Ishikawa (cell line): Measurements from ENCODE around the gene PHLDA1.

Experiments used
- CEBPB ChIP-seq: IDR thresholded peaks from 2 replicates; pipeline ENCODE4 v1.6.1; 2012
- CREB1 ChIP-seq: IDR thresholded peaks from 2 replicates; pipeline ENCODE4 v1.6.1; 2012; ENCODE audit warnings: low read depth
- EGR1 ChIP-seq: IDR thresholded peaks from 2 replicates; pipeline ENCODE4 v1.6.1; 2012
- EP300 ChIP-seq: IDR thresholded peaks from 2 replicates; pipeline ENCODE4 v1.6.1; 2012; ENCODE audit warnings: borderline replicate concordance
- FOXM1 ChIP-seq: IDR thresholded peaks from 2 replicates; pipeline ENCODE4 v1.6.1; 2012; ENCODE audit warnings: low read depth, borderline replicate concordance
- NFIC ChIP-seq: IDR thresholded peaks from 2 replicates; pipeline ENCODE4 v1.6.1; 2012
- RAD21 ChIP-seq: IDR thresholded peaks from 2 replicates; pipeline ENCODE4 v1.6.1; 2012; ENCODE audit warnings: low read depth
- TAF1 ChIP-seq: IDR thresholded peaks from 2 replicates; pipeline ENCODE4 v1.6.1; 2012; ENCODE audit warnings: low read depth, mild to moderate bottlenecking
- YY1 ChIP-seq: IDR thresholded peaks from 2 replicates; pipeline ENCODE4 v1.6.1; 2012; ENCODE audit warnings: low read depth
- ZBTB7A ChIP-seq: IDR thresholded peaks from 2 replicates; pipeline ENCODE4 v1.6.1; 2012; ENCODE audit warnings: low read depth
- TF ChIP-seq, protein P1 (sequence below): IDR thresholded peaks from 2 replicates; pipeline ENCODE4 v1.6.1; 2012
- TF ChIP-seq, protein P2 (sequence below): IDR thresholded peaks from 2 replicates; pipeline ENCODE4 v1.6.1; 2012; ENCODE audit warnings: low read depth, mild to moderate bottlenecking
- TF ChIP-seq, protein P3 (sequence below): IDR thresholded peaks from 2 replicates; pipeline ENCODE4 v1.6.1; 2012

DNA sequence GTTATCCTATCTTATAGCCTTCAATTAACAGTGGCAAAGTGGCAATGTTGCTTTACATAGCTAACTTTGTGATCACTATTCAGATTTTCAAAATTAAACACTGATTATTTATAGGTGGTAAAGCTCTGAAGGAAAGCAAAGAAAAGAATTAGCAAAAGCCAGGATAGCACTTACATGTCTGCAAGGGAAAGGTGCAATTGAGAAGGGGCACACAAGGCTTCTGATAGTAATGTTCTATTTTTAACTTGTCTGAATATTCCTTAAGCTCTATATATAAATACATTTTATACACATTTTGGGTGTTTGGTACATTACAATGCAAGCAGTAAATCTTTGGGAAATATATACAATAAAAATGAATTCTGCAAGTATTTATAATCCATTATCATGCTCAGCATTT, 42.0 kb upstream of the PHLDA1 start:
- TF ChIP-seq, protein P1, sequence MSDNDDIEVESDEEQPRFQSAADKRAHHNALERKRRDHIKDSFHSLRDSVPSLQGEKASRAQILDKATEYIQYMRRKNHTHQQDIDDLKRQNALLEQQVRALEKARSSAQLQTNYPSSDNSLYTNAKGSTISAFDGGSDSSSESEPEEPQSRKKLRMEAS: no peak
- TF ChIP-seq, protein P2, sequence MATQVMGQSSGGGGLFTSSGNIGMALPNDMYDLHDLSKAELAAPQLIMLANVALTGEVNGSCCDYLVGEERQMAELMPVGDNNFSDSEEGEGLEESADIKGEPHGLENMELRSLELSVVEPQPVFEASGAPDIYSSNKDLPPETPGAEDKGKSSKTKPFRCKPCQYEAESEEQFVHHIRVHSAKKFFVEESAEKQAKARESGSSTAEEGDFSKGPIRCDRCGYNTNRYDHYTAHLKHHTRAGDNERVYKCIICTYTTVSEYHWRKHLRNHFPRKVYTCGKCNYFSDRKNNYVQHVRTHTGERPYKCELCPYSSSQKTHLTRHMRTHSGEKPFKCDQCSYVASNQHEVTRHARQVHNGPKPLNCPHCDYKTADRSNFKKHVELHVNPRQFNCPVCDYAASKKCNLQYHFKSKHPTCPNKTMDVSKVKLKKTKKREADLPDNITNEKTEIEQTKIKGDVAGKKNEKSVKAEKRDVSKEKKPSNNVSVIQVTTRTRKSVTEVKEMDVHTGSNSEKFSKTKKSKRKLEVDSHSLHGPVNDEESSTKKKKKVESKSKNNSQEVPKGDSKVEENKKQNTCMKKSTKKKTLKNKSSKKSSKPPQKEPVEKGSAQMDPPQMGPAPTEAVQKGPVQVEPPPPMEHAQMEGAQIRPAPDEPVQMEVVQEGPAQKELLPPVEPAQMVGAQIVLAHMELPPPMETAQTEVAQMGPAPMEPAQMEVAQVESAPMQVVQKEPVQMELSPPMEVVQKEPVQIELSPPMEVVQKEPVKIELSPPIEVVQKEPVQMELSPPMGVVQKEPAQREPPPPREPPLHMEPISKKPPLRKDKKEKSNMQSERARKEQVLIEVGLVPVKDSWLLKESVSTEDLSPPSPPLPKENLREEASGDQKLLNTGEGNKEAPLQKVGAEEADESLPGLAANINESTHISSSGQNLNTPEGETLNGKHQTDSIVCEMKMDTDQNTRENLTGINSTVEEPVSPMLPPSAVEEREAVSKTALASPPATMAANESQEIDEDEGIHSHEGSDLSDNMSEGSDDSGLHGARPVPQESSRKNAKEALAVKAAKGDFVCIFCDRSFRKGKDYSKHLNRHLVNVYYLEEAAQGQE: no peak
- no peak for TF ChIP-seq EP300
- TF ChIP-seq YY1: no peak
- TF ChIP-seq FOXM1: no peak
- TF ChIP-seq RAD21: no peak
- TF ChIP-seq, protein P3, sequence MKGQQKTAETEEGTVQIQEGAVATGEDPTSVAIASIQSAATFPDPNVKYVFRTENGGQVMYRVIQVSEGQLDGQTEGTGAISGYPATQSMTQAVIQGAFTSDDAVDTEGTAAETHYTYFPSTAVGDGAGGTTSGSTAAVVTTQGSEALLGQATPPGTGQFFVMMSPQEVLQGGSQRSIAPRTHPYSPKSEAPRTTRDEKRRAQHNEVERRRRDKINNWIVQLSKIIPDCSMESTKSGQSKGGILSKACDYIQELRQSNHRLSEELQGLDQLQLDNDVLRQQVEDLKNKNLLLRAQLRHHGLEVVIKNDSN: no peak
- TF ChIP-seq TAF1: no peak
- TF ChIP-seq CREB1: no peak
- no peak for TF ChIP-seq EGR1
- no peak for TF ChIP-seq CEBPB
- no peak for TF ChIP-seq NFIC
- TF ChIP-seq ZBTB7A: no peak
